Brain microvascular endothelial cell (primary cell): Measurements from ENCODE around the gene SPAG16.

Experiments
- DNase-seq: peaks from one replicate; pipeline ENCODE4 v3.0.0-alpha.2; 2020
- H3K27ac ChIP-seq: fragments of 250-450 bp; sonication (Bioruptor Pico); 2 replicates; pipeline ENCODE4 v1.5.1; 2020; ENCODE audit warnings: mild to moderate bottlenecking, moderate library complexity
- H3K27me3 ChIP-seq: fragments of 250-450 bp; sonication (Bioruptor Pico); replicated peaks from 2 replicates; pipeline ENCODE4 v1.5.1; 2020; ENCODE audit warnings: mild to moderate bottlenecking
- H3K36me3 ChIP-seq: fragments of 250-450 bp; sonication (Bioruptor Pico); replicated peaks from 2 replicates; pipeline ENCODE4 v1.5.1; 2020; ENCODE audit warnings: mild to moderate bottlenecking
- H3K4me3 ChIP-seq: 2 replicates; pipeline ENCODE4 v1.5.1; 2011; ENCODE audit warnings: low read depth, mild to moderate bottlenecking, control low read depth, low read length, moderate library complexity
- in situ Hi-C: cut with HindIII; loops from 2 replicates; pipeline ENCODE4 v1.10.0; 2017; ENCODE audit warnings: low sequenced_read_pairs, low pct_ligation_motif_present
- TF ChIP-seq, protein P1 (sequence below): IDR thresholded peaks from 2 replicates; pipeline ENCODE4 v1.5.1; 2011; ENCODE audit warnings: low read depth, mild to moderate bottlenecking, moderate library complexity, low read length, control low read depth, inconsistent platforms; ENCODE audit errors: missing control alignments

SPAG16 gene

DNA sequence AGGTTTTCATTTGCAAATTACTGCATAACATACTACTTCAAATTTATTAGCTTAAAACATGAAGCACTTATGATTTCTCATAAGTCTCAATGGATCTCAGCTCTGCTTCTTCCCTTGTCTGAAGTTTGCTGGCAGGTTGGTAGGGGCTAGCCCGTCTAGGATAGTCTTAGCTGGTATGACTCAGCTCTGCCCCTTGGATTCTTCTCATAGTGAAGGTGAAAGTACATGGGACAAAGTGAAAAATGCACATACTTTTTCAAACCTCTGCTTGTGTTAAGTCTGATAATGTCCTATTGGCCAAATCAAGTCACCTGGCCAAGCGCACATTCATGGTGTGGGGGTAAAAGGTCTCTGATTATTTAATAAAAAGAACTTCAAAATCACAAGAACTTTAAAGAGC is 941.8 kb downstream of the SPAG16 start:
- TF ChIP-seq, protein P1, sequence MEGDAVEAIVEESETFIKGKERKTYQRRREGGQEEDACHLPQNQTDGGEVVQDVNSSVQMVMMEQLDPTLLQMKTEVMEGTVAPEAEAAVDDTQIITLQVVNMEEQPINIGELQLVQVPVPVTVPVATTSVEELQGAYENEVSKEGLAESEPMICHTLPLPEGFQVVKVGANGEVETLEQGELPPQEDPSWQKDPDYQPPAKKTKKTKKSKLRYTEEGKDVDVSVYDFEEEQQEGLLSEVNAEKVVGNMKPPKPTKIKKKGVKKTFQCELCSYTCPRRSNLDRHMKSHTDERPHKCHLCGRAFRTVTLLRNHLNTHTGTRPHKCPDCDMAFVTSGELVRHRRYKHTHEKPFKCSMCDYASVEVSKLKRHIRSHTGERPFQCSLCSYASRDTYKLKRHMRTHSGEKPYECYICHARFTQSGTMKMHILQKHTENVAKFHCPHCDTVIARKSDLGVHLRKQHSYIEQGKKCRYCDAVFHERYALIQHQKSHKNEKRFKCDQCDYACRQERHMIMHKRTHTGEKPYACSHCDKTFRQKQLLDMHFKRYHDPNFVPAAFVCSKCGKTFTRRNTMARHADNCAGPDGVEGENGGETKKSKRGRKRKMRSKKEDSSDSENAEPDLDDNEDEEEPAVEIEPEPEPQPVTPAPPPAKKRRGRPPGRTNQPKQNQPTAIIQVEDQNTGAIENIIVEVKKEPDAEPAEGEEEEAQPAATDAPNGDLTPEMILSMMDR = no peak
- Histone ChIP-seq H3K27me3 (no peaks in the 10 kb centered on the region), H3K4me3 (no peak overlapping the region), H3K27ac (no peak overlapping the region), H3K36me3 (no peaks in the 10 kb centered on the region)
- in situ Hi-C loops = no loop called here
- DNase-seq = no peak

- H3K27me3 ChIP-seq = no peaks in the 10 kb centered on the region
- in situ Hi-C loops = no loop called here
- TF ChIP-seq, protein P1 = no peak
- DNase-seq = no peak
- no peak overlapping the region for H3K4me3 ChIP-seq
- no peak overlapping the region for H3K27ac ChIP-seq
- no peaks in the 10 kb centered on the region for H3K36me3 ChIP-seq
These were observed 948.0 kb downstream of the SPAG16 start for GRCh38 chr2:214232271-214232670.

DNA sequence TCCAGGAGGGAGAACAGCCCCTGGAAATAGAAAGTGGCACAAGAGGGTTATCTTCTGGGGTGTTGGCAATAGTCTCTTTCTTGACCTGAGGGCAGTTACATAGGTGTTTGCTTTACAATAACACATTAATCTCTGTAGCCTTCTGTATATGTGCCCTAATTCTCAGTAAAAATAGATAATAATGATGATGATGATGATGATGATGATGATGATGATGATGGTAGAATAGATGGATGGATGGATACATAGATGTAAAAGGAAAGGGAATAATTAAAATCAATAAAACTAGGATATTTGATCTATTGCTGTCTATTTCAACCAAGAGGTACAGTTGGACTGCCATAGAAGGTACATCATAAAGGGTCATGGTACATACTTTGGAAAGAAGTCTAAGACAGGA is 948.9 kb downstream of the SPAG16 start:
- Histone ChIP-seq H3K4me3 (no peak overlapping the region), H3K36me3 (no peaks in the 10 kb centered on the region), H3K27me3 (no peaks in the 10 kb centered on the region), H3K27ac (no peak overlapping the region)
- no peak for DNase-seq
- TF ChIP-seq, protein P1 = no peak
- in situ Hi-C loops = no loop called here

DNA sequence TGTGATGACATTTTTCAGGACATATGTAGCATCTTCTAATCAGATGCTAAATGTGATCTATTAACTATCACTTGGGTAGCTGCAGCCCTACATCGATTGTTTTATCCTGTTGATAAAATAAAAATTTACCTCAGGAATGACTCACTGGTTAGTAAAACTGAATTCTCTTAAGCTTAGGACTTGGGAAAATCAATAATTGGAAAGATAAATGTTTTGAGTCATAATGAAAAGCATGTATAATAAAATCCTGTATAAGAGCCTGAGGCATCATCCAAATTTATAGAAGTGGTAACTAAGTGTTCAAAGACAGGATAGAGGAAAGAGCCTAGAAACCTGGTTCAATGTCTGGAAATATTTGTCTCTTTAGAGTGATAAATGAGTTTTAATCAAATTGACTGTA is 958.5 kb downstream of the SPAG16 start:
- DNase-seq = no peak
- no peak overlapping the region for H3K27ac ChIP-seq
- no peak overlapping the region for H3K4me3 ChIP-seq
- no peaks in the 10 kb centered on the region for H3K27me3 ChIP-seq
- TF ChIP-seq, protein P1 = no peak
- no peaks in the 10 kb centered on the region for H3K36me3 ChIP-seq
- in situ Hi-C loops = no loop called here

DNA sequence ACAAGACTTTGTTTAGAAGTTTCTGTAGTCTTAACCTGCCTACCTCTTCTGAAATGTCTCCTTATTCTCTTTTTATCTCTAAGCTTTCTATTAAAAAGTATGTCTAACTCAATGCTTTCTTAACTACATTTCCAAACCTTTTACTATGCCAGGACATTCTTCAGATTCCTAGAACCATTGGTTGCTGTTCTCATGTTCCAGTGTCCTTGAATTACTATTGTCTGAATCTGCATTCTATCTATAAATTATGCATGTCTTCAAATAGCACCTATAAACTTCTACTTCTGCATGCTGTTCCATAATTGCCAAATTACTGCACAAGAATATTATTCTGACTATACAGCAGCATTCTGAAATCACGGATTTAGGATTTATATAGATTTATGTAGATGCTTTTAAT is 960.6 kb downstream of the SPAG16 start:
- TF ChIP-seq, protein P1 = no peak
- H3K27me3 ChIP-seq = no peaks in the 10 kb centered on the region
- no peak for DNase-seq
- H3K36me3 ChIP-seq = no peaks in the 10 kb centered on the region
- in situ Hi-C loops = no loop called here
- no peak overlapping the region for H3K4me3 ChIP-seq
- no peak overlapping the region for H3K27ac ChIP-seq

GRCh38 chr2:214246417-214246816 is 962.2 kb downstream of the SPAG16 start:
- in situ Hi-C loops = no loop called here
- no peaks in the 10 kb centered on the region for H3K36me3 ChIP-seq
- no peaks in the 10 kb centered on the region for H3K27me3 ChIP-seq
- TF ChIP-seq, protein P1 = no peak
- no peak for DNase-seq
- H3K4me3 ChIP-seq = no peak overlapping the region
- no peak overlapping the region for H3K27ac ChIP-seq
